Ascending aorta (tissue), 2 donors: ENCODE results near the gene SLC38A9. TPM values are rescaled to one million over a fixed set of nuclear protein-coding genes. Genes with fewer than 3 reads are reported as not detected.

Source experiments
- DNase-seq, 2 donors: peaks; one replicate each; pipeline ENCODE4 v3.0.0-alpha.2; 2019; ENCODE audit warnings: low spot score in 2 of 2
- H3K27ac ChIP-seq, 2 donors: fragments of 200-600 bp; sonication (generic); one replicate each; pipeline ENCODE4 v1.5.1; 2016 to 2017; ENCODE audit warnings: mild to moderate bottlenecking in 1 of 2
- H3K27me3 ChIP-seq: fragments of 200-600 bp; sonication (generic); one replicate; pipeline ENCODE4 v1.5.1; 2017
- H3K36me3 ChIP-seq, 2 donors: fragments of 200-600 bp; sonication (generic); one replicate each; pipeline ENCODE4 v1.5.1; 2016
- H3K4me1 ChIP-seq, 2 donors: fragments of 200-600 bp; sonication (generic); one replicate each; pipeline ENCODE4 v1.5.1; 2016 to 2017; ENCODE audit warnings: mild to moderate bottlenecking in 1 of 2
- H3K4me3 ChIP-seq, 2 donors: fragments of 200-600 bp; sonication (generic); one replicate each; pipeline ENCODE4 v1.5.1; 2016 to 2017; ENCODE audit warnings: mild to moderate bottlenecking in 1 of 2
- H3K9me3 ChIP-seq, 2 donors: fragments of 200-600 bp; sonication (generic); one replicate each; pipeline ENCODE4 v1.5.1; 2016
- intact Hi-C: fragments of 100-400 bp; cut with DNase I; formaldehyde crosslinking; loops from one replicate; pipeline ENCODE4 v1.15.1; 2023
- total RNA-seq: library from RNA; depleted of rRNA; stranded (reverse); fragments of >200 nt; gene quantifications from one replicate; pipeline ENCODE4 v1.1.0, GENCODE V29; 2016
- TF ChIP-seq, protein P1 (sequence below), 3 experiments: fragments of 200-600 bp in 2 of 3; fragments of 450-650 bp in 1 of 3; sonication (generic) in 2 of 3; IDR thresholded peaks; one replicate each; pipeline ENCODE4 v1.5.1; 2016 to 2019; ENCODE audit warnings: antibody characterized with exemption in 3 of 3, mild to moderate bottlenecking in 1 of 3, moderate library complexity in 1 of 3

SLC38A9 gene
- total RNA-seq, 1 donor from 2014 or later, result 1.8 TPM

GRCh38 chr5:55626790-55627189 lies 85.3 kb downstream of the SLC38A9 start:
- intact Hi-C loops, result no loop called here
- Histone ChIP-seq H3K4me3 (no peak overlapping the region), H3K36me3 (no peaks in the 10 kb centered on the region), H3K9me3 (no peaks in the 10 kb centered on the region), H3K4me1 (no peaks in the 10 kb centered on the region), H3K27ac (no peak overlapping the region), H3K27me3 (no peaks in the 10 kb centered on the region)
- DNase-seq, result no peak
- TF ChIP-seq, protein P1, sequence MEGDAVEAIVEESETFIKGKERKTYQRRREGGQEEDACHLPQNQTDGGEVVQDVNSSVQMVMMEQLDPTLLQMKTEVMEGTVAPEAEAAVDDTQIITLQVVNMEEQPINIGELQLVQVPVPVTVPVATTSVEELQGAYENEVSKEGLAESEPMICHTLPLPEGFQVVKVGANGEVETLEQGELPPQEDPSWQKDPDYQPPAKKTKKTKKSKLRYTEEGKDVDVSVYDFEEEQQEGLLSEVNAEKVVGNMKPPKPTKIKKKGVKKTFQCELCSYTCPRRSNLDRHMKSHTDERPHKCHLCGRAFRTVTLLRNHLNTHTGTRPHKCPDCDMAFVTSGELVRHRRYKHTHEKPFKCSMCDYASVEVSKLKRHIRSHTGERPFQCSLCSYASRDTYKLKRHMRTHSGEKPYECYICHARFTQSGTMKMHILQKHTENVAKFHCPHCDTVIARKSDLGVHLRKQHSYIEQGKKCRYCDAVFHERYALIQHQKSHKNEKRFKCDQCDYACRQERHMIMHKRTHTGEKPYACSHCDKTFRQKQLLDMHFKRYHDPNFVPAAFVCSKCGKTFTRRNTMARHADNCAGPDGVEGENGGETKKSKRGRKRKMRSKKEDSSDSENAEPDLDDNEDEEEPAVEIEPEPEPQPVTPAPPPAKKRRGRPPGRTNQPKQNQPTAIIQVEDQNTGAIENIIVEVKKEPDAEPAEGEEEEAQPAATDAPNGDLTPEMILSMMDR (IDR thresholded peaks at IDR 0.05), result no peak

- intact Hi-C loops, result no loop called here
- H3K36me3 ChIP-seq, result no peaks in the 10 kb centered on the region
- H3K27ac ChIP-seq, result no peak overlapping the region
Observed at GRCh38 chr5:55625913-55626312, 86.2 kb downstream of the SLC38A9 start.

DNA sequence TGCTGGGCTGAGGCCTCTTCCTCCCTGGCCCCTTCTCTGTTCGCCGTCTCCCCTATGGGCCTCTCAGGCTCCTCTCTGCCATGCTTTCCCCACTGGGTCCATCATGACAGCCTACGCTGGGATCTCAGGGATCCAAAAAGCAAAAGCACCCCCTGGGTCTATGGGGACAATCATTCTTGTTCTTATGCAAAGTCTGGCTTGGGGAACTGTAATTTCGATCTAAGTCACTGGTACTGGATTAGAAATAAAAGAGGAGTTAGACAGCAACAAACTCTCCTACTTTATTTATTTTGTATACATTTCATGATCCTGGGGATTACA lies 86.6 kb downstream of the SLC38A9 start:
- intact Hi-C loops, result no loop called here
- H3K4me3 ChIP-seq, result no peak overlapping the region
- H3K27ac ChIP-seq, result no peak overlapping the region

More at GRCh38 chr5:55625913-55626312, 86.2 kb downstream of the SLC38A9 start:
- H3K9me3 ChIP-seq, result no peaks in the 10 kb centered on the region
- no peak for DNase-seq
- no peaks in the 10 kb centered on the region for H3K27me3 ChIP-seq
- TF ChIP-seq, protein P1 (IDR thresholded peaks at IDR 0.05), result no peak
- no peak overlapping the region for H3K4me3 ChIP-seq
- no peaks in the 10 kb centered on the region for H3K4me1 ChIP-seq

DNA sequence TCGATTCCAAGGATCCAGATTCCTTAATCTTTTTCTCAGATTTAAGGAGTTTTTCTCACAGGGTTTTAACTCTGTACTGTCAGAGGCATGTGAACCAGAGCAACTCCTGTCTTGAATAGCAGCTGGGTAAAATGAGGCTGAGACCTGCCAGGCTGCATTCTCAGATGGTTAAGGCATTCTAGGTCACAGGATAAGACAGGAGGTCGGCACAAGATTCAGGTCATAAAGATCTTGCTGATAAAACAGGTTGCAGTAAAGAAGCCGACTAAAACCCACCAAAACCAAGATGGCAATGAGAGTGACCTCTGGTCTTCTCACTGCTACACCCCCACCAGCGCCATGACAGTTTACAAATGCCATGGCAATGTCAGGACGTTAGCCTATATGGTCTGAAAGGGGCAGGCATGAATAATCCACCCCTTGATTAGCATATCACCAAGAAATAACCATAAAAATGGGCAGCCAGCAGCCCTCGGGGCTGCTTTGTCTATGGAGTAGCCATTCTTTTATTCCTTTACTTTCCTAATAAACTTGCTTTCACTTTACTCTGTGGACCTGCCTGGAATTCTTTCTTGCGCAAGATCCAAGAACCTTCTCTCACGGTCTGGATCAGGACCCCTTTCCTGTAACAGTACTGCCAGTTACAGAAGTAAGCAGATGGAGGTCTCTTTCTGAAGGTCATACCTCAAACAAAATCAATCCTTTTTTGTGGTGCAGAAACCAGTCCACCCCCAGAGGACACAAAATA lies 87.1 kb downstream of the SLC38A9 start:
- Histone ChIP-seq H3K4me1 (no peaks in the 10 kb centered on the region), H3K27me3 (no peaks in the 10 kb centered on the region), H3K27ac (no peak overlapping the region), H3K4me3 (no peak overlapping the region), H3K9me3 (no peaks in the 10 kb centered on the region), H3K36me3 (no peaks in the 10 kb centered on the region)
- TF ChIP-seq, protein P1 (IDR thresholded peaks at IDR 0.05), result no peak
- DNase-seq, result no peak
- intact Hi-C loops, result no loop called here

More for the DNA sequence above, 86.6 kb downstream of the SLC38A9 start:
- Histone ChIP-seq H3K4me1 (no peaks in the 10 kb centered on the region), H3K9me3 (no peaks in the 10 kb centered on the region), H3K36me3 (no peaks in the 10 kb centered on the region), H3K27me3 (no peaks in the 10 kb centered on the region)
- DNase-seq, result no peak
- TF ChIP-seq, protein P1 (IDR thresholded peaks at IDR 0.05), result no peak

DNA sequence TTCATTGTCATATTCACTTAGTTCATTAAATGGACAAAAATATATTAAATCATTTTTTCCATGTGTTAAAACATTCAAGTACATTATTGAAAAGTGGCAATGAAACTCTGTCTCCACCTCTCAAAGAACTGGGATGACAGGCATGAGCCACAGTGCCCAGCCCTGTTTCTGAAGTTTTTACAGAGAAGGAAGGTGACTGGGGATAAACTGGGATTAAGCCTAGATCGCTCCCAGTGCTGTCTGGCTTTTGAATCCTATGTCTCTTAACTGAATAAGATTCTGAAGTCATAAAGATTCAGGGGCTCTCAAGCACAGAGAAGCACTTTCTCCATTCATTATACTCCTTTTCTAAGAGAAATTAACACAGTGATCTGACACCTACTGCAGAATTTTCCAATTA lies 88.3 kb downstream of the SLC38A9 start:
- intact Hi-C loops, result no loop called here
- no peak overlapping the region for H3K27ac ChIP-seq
- no peak for DNase-seq
- H3K9me3 ChIP-seq, result no peaks in the 10 kb centered on the region
- H3K4me1 ChIP-seq, result no peaks in the 10 kb centered on the region
- H3K36me3 ChIP-seq, result no peaks in the 10 kb centered on the region
- no peaks in the 10 kb centered on the region for H3K27me3 ChIP-seq
- no peak overlapping the region for H3K4me3 ChIP-seq
- TF ChIP-seq, protein P1 (IDR thresholded peaks at IDR 0.05), result no peak
